HG03103 (cell line): Measurements from ENCODE around the gene ABO.
"Not testable (repeated sequence)": the region's sequence is repeated elsewhere in the genome, so short reads cannot be mapped to it uniquely, and the experiment has no call there.

Experiments
- ATAC-seq: cut with Tn5 transposase; IDR thresholded peaks from one replicate; pipeline ENCODE4 v1.9.1; 2021; ENCODE audit warnings: low read depth; ENCODE audit not compliant: unreplicated experiment

ABO gene

DNA sequence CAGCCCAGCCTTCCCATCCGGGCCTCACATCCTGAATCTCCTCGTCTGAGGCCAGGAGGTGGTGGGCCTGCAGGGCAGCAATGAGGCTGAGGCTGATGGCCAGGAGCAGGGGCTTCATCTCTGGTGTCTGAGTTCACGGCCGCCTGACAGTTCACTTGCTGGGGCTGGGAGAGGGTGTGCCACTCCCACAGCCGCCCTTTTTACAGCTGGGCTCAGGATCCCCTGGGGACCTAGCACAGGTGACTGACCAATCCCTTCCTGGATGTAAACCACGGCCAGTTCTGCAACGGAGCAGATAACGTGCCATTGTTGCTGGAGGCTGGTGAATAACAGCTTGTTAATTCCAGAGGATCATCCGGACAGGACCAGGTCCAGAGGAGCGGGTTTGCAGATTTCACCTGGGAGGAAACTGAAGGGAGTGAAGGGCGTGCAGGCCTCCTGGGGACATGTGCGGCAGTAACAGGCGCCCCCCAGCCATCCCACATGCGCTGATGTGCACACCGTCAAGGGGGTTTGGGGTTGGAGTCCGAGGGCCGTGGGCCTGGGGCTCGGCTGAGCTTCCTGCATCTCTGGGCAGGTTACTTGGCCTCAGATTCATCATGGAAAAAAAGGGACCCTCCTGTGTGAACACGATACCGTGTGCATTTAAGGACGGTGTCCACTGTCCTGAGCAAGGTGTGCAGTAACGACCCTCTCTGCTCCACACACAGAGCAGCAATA is 46.4 kb downstream of the ABO start:
- not testable (repeated sequence) for ATAC-seq

DNA sequence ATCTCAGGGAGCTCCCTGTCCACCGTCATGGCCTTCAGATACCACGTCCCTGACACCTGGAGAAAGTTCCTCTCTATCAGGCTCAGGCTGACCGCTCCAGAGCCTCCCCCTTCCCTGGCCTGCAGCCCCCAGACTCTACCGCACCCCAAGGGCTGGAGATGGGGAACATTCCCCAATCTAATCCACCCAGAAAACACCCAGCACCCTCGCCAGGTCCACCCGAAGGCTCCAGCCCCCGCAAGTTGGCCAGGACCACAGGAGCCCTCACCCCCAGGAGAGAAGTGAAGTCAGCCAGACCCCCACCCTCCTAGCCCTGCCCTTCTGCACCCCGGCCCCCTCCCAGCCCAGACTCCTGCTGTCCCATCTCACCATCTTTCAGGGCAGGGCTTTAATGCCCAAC is 47.0 kb downstream of the ABO start:
- not testable (repeated sequence) for ATAC-seq

DNA sequence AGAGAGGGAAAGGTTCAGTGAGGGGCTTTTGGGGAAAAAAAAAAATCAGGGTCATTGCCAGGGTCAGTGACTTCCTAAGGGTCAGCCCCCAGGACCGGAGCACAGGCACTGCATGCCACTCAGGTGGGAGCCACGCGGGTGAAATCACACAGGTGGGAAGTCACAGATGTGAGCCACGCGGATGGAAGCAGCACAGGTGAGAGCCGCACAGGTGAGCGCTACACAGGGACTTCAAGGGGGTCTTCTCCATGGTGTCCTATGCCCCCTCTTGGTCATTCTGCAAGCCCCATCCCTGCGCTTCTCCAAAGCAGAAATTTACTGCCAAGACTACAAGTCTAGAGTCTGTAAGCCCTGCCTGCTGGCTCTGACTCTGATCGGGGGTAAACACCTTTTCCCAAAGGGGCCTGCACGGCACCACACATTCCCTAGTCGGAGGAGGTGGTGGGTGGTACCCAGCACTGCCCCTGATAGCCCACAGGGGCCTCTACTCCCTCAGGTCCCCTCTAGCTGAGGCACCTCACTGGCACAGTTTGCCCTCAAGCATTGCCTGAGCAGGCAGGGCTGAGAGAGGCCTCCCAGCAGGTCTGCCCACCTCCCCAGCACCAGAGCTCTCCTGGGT is 47.6 kb downstream of the ABO start:
- ATAC-seq, result no peak

DNA sequence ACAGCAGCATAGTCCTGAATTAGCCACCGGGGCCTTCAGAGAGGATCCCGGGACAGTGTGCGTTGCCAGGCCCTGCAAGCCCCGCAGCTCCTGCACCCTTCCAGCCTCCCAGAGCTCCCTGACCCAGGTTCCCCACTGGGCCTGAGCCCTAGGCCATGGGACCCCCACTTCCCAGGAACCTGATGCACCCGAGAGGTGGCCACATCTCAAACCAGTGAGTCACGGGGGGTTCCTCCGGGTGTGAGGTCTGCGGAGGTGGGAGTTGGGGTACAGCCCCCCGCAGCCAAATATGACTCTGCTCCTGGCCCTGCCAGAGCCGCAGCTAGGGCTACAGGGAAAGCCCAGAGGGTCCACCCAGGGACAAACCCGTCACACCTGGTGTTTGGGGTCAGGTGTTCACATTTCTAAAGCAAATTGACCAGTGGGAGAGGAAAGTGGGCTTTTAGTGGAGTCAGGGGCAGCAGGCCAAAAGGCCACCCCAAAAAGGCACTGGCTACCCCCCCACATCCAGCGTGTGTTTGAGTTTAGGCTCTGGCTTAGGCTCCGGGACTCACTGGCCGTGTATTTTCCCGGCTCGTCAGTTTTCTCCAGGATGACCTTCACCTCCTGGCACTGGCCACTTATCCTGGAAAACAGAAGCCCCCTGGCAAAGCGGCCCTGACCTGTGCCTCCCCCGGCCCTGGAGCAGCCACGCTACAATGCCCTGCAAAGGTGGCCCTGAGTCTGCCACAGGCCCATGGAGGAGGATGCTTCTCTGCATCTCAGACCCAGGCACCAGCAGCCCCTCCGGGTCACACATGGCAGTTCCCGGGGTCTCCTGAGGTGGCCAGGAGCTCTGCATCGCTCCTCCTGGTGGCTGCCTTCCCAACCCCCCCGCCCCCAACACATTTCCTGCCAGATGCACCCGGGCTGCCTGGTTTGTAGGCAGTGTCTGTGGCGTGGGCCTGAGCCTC is 48.5 kb downstream of the ABO start:
- no peak for ATAC-seq

DNA sequence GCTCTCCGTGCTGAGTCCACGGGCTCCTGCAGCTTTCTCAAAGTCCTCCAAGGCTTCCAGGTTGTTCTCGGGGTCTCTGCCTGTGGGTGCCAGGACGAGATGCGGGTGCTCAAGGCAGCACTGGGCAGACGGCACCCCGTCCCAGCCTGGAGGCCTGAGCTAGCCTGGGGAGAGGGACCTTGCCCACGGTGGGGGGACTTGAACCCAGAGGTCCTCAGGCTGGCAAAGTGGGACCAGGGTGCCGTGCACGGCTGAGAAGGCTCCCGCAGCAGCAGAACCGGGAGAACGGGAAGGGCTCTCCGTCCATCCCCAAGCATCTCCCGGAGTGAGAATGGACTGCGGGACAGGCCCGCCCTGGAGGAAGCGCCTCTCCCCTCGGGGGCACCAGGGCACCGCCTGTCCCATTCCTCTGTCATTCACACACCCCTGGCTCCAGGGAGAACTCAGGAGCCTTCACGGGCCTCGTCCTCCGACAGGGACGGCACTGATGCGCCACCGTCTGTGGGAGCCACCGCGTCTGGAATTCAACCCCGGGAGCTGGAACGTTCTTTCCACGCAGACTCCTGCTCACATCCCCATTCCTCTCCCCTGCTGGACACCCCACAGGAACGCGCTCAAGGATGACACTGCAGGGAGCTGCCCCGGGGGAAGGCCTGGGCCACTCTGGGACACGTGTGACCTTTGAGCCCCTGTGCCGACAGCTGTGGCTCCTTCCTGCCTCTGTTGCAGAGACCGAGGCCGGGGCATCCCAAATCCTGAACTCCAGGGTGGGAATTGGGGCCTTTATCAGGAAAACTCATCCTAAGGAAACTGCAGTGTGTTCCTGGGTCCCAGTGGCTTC is 49.6 kb downstream of the ABO start:
- ATAC-seq, result no peak

DNA sequence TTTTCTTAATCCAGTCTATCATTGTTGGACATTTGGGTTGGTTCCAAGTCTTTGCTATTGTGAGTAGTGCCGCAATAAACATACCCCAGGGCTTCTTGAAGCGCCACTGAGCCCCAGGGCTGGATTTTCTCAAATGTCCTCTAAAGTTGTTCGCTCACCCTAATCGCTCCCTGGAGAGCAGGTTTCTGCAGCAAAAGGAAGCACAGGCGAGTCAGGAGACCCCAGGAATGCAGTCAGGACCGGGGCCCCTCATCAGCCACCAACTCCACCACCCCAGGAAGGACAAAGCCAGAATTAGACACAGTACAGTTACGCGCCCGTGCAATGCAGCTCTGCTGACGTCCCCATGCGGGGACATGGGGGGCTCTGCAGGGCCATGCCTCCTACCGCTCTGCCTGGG is 50.2 kb downstream of the ABO start:
- ATAC-seq, result no peak

DNA sequence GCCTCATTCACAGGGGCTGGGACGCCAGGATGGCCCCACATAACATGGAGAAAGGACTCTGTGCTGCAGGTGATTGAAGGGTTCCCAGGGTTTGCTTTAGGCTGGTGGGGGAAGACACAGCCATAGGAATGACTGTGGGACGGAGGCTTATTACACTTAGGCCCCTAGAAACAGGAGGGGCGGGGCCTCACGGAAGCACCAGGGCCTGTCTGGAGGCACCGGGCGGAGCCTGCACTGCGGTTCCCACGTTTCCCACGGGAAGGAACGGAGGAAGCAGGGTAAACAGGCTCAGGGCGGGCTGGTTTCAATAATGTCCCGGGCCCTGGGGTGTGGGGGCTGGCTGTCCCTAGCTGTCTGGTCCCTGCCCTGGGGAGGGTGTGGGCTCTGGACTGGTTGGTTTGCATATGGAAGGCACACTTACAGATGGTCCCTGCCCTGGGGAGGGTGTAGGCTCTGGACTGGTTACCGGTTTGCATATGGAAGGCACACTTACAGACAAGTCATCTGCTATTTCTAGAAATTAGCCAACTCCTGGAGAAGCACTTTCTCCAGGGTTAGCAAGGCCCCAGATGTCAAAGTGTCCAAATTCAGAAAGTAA is 51.7 kb downstream of the ABO start:
- ATAC-seq, result not testable (repeated sequence)

DNA sequence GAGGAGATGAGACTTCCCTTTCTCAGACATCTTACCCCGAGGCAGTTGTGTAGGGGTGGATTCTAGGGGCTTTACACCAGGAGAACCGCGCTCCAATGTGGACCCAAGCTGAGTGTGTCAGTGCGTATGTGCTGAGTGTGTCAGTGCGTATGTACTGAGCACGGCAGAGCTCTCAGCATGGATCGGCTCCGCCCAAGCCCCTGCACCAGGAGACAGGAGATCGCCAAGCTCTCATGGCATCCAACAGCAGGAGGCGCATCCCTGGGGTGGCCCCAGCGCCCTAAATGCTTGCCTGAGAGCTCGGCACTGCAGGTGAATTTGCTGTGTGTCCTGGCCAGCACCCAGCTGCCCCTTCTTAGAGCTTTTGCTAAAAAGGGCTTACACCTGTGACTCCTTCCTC is 53.0 kb downstream of the ABO start:
- ATAC-seq, result not testable (repeated sequence)

DNA sequence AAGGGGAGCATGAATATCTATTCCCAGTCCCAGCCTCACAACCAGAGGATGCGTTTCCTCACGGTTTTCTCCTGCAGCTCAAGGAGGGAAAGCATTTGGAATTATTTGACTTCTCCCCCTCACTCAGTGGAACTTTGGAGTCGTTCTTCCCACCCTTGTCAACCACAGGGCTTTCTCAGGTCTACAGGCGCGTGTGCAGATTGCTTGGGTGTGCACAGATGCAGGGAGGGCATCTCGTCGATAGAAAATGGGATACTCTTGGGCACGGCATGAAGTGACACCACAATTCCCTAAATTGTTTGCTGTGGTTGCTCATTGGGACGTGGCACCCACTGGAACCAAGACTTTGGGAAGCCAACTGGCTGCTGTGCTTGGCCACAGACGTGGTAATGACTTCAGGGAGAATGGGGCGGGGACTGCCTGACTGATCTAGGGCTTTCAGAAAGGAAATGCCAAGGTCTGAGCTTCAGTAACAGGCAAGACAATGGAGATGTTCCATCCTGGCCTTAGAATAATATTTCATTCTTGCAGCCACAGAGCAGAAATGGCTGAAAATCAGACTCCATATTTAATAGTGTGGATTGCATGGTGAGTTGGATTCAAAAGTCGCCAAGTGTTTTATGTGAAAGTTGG is 53.7 kb downstream of the ABO start:
- no peak for ATAC-seq

DNA sequence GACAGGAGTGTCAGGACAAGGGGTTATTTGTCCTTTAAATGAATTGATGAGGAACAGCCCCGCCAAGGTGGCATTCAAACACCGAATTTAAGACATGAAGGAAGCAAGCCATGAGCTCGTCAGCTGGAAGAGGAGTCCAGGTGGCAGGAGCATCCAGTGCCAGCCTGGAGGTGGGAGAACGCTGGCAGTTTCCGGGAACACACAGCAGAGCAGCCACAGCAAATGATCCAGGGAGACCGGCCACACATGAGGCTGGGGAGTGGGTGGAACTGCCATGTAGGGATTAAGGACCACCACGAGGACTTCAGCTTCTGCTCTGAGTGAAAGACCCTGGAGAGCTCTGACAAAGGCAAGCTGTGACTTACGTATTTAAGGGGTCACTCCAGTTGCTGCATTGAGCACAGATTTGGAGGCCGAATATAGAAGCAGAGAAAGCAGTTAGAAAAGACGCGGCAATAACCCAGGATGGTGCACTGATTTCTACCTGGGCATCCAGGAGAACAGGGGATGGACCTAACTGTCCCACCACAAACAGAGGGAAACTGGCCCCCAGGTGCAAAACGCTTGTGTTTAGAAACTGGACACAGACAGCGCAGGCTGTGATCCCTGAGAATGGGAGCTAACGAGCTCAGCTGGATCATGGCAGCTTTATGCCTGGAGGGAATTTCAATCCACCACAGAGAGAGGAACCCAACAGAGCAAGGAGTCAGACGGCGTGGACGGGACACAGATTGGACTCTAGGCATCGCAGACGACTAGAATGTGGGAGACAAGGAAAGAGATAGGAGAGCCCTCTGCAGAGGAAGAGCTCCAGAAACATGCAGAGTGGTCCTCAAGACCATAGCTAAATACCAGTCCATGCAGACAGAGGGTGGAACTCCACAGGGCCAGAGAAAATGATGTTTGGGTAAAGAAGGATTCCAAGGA is 56.7 kb downstream of the ABO start:
- ATAC-seq, result not testable (repeated sequence)

DNA sequence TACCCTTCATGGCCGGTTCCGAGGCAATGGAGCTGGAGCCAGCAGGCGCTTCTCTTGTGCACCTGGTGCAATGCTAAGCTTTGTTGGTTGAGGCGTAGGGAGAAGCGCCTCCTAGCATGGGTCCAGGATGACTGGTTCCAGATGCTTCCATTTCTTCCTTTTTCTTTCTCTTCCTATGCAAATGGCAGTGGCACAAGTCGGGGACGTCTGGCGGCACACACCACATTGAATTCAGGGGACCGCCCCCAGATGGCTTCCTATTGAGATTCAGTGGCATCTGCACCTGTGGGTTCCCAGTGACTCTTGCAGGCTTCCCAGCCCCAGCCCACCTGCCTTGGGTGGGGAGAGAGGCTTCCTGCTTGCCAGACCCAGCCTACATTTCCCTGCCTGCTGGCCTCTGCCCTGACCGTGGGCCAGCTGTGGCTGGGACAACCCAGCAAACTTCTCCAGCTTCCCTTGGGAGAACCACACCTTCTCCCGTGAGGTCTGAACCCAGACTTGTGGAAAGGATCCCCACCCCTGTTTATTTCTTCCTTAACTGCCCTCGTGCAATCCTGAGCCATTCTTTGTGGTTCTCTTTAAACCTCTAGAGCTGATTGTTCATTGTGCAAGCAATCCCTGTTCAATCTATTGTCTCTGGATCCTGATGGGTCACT is 57.5 kb downstream of the ABO start:
- ATAC-seq, result not testable (repeated sequence)

DNA sequence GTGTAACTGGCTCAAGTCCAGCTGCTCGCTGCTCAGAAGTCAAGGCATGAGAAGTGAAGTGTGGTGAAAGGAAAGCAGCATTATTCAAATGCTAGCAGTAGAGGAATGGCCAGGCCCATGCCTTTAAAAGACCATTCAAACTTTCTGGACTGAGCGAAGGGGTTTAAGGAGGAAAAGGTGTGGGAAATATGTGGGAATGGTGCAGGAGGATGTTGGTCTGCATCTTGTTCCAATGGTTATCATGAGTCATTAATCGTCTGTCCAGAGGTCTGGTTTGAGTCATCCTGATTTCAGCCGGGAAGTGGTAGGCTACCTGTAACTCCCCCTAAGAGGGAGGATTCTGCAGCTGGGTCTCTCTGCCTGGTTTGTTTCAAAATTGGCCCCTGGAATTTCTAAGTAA is 60.7 kb downstream of the ABO start:
- ATAC-seq, result not testable (repeated sequence)

DNA sequence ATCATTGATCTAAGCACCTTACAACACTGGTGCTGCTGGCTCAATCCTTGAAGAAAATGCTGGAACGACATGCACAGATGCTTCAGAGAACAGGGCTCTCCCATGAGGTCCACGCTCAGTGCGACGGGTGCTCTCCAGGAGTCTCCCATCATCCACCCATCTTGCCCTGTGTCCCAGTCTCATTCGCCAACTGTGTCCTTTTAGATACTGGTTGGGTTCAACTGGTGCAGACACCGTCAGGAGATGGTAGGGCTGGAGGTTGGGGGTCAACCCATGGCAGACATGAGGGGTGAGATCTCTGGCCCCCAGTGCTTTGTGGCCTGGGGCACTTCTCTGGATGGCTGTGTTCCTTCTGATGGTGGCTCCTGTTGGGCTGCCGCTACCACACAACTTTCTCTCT is 64.4 kb downstream of the ABO start:
- ATAC-seq, result no peak

DNA sequence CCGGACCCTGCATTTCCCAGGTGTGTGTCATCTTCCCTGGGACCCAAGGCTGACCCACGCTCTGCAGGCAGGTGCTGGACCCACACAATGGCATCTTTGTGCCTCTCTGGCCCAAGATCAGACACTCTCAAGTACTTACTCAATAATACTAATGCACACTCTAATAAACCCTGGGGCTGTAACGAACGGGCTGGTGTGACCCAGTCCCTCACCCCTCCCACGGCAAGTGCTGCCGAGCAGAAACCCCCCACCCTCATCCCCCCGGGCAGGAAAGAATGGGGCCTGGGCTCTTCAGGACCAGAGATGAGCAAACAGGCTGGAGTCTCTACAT is 64.8 kb downstream of the ABO start:
- no peak for ATAC-seq

DNA sequence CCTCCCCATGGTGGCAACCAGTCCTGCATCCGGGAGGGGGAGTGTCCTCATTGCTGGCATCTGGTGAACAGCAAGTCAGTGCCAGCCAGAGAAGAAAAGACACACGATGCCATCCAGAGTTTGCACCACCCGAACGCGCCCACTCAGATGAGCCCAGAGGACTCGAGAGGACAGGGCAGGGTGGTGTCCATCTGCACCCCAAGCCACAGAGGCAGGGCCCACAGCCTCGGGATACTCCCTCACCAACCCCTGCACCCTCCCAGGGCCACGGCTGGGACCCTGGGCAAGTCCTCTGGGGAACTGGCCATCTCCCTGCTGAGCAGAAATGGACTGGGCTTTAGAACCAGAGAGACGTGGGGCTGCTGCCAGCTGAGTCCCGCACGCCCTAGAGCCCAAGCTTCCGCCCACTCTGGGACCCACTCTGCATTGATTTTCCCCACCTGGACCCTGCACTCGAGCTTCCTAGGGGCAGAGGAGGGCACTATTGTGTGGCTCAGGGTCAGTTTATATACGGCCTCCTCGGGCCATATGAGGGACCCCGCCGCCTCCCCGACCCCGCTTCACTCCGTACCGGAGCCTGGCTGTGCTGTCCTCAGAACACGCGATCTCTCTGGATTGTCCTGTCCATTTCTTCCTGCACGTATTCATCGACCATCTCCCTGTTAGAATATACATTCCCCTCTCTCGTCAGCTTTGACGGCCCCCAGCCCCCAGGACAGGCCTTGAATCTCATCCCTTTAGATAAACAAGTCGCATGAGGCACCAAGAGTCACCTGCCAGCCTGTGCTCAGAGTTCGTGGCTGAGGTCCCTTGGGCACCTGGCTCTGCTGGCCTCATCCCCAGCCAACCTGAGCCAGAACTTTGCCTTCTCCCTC is 65.4 kb downstream of the ABO start:
- not testable (repeated sequence) for ATAC-seq

DNA sequence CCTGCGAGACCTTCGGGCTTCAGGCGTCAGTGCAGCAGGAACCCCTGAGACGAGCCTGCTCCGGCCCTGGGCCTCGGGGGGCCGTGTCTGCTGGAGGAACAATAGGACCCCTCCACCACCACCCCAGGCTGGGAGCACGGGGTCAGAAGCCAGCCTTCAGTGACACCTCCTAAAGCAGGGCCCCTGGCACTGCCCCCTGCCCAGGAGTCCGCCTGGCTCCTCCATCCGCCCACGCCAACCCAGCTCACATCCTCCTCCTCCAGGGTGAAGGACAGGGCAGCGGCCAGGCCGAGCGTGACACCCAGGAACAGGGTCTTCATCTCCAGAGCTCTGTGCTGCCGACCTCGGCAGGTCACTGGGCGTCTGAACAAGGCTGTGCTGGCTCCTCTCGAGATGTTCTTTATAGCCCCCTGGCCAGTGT is 66.1 kb downstream of the ABO start, which contains the start of gene OBP2B:
OBP2B (minus strand) TSS at position 371 of the 421 bp plus-strand sequence; CDS start at position 320, 51 bp downstream.
- ATAC-seq, result not testable (repeated sequence)
